ENCODE results near the gene ELK4.

DNA sequence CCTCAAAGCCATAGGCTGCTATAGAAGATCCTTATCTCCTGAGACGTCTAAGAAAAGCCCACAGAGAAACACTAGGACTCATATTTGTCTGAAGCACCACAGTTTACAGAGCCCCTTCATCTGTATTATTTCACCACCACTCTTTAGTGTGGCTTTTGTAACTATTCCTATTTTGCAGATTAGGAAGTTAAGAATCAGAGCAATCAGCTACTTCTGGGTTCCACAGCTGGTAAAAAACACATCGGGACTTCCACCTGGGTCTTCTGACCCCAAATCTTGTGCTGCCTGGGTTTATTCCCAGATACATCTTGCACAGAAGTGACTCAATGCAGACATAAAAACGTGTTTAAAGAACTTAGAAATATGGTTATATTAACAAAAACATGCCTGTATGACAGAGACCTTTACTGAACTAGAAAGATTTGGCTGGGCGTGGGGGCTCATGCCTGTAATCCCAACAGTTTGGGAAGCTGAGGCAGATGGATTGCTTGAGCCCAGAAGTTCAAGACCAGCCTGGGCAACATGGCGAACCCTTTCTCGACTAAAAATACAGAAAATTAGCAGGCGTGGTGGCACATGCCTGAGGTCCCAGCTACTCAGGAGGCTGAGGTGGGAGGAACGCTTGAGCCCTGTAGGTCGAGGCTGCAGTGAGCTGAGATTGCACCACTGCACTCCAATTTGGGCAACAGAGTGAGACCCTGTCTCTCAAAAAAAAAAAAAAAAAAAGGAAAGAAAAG, 40.9 kb downstream of the ELK4 start:
- TF ChIP-seq POLR2AphosphoS5 (IDR thresholded peaks at IDR 0.05) = no peak
- TF ChIP-seq, protein P1, sequence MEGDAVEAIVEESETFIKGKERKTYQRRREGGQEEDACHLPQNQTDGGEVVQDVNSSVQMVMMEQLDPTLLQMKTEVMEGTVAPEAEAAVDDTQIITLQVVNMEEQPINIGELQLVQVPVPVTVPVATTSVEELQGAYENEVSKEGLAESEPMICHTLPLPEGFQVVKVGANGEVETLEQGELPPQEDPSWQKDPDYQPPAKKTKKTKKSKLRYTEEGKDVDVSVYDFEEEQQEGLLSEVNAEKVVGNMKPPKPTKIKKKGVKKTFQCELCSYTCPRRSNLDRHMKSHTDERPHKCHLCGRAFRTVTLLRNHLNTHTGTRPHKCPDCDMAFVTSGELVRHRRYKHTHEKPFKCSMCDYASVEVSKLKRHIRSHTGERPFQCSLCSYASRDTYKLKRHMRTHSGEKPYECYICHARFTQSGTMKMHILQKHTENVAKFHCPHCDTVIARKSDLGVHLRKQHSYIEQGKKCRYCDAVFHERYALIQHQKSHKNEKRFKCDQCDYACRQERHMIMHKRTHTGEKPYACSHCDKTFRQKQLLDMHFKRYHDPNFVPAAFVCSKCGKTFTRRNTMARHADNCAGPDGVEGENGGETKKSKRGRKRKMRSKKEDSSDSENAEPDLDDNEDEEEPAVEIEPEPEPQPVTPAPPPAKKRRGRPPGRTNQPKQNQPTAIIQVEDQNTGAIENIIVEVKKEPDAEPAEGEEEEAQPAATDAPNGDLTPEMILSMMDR (IDR thresholded peaks at IDR 0.05 in 8 of 11, conservative IDR thresholded peaks at IDR 0.05 in 3 of 11) = no peak
- no peak for TF ChIP-seq POLR2A (IDR thresholded peaks at IDR 0.05)
